H1 (cell line): ENCODE results near the gene TOR4A. TPM values are rescaled to one million over a fixed set of nuclear protein-coding genes. Genes with fewer than 3 reads are reported as not detected.

ENCODE experiments used
- CTCF ChIA-PET: fragments of 300-600 bp; sonication (Branson Sonifier 250); formaldehyde crosslinking; loops from one replicate; lab custom pipeline; 2021; ENCODE audit not compliant: partially characterized antibody; lab: Charles Lee
- POLR2A ChIA-PET: fragments of 300-600 bp; sonication (Branson Sonifier 250); formaldehyde crosslinking; loops from one replicate; lab custom pipeline; 2021; ENCODE audit warnings: inconsistent platforms; ENCODE audit not compliant: partially characterized antibody; lab: Charles Lee
- DNase-seq, 2 experiments: peaks; one replicate each; pipeline versions ENCODE4 v3.0.0 to v3.0.0-alpha.2; 2010 to 2022; ENCODE audit warnings: low spot score in 2 of 2, low read depth in 1 of 2, mixed read lengths in 1 of 2
- FAIRE-seq: peaks from 2 replicates; lab custom pipeline; 2011; peaks lifted over from hg19 to GRCh38; lab: Jason Lieb, UNC
- H2AFZ ChIP-seq: 2 replicates; pipeline ENCODE4 v1.8.1; 2012; ENCODE audit warnings: low read length, inconsistent platforms
- H2AK5ac ChIP-seq: 2 replicates; pipeline ENCODE4 v1.6.1; 2013; ENCODE audit warnings: low read depth, low read length
- H2BK120ac ChIP-seq: replicated peaks from 2 replicates; pipeline ENCODE3; 2013; ENCODE audit warnings: low read depth, low read length, inconsistent platforms
- H2BK12ac ChIP-seq: 2 replicates; pipeline ENCODE4 v1.6.1; 2013; ENCODE audit warnings: low read depth, low read length
- H2BK15ac ChIP-seq: 2 replicates; pipeline ENCODE4 v1.6.1; 2013; ENCODE audit warnings: low read length
- H2BK20ac ChIP-seq: 2 replicates; pipeline ENCODE4 v1.6.1; 2013; ENCODE audit warnings: low read length
- H2BK5ac ChIP-seq: 2 replicates; pipeline ENCODE4 v1.6.1; 2013; ENCODE audit warnings: low read depth, low read length
- H3K14ac ChIP-seq: 2 replicates; pipeline ENCODE4 v1.6.1; 2013; ENCODE audit warnings: inconsistent platforms; ENCODE audit not compliant: insufficient read length
- H3K18ac ChIP-seq: 2 replicates; pipeline ENCODE4 v1.6.1; 2013; ENCODE audit warnings: low read length; ENCODE audit errors: extremely low read depth
- H3K23ac ChIP-seq: 2 replicates; pipeline ENCODE4 v1.6.1; 2013; ENCODE audit warnings: inconsistent platforms; ENCODE audit not compliant: insufficient read length
- H3K23me2 ChIP-seq: 2 replicates; pipeline ENCODE4 v1.6.1; 2013; ENCODE audit warnings: low read depth, low read length
- H3K27ac ChIP-seq: 2 replicates; pipeline ENCODE4 v1.6.1; 2011; ENCODE audit warnings: low read depth, low read length, inconsistent platforms
- H3K27me3 ChIP-seq, 4 experiments: replicated peaks in 1 of 4; 1 replicate in 1 of 4; 2 replicates in 3 of 4; pipeline versions ENCODE4 v1.6.1 to v1.8.1; 2011 to 2013; ENCODE audit warnings: low read length in 3 of 4, mild to moderate bottlenecking in 3 of 4, inconsistent platforms in 2 of 4, mixed read lengths in 2 of 4, moderate library complexity in 1 of 4; ENCODE audit not compliant: control insufficient read depth in 3 of 4, insufficient read depth in 3 of 4; ENCODE audit errors: extremely low read depth in 1 of 4
- H3K36me3 ChIP-seq, 4 experiments: 2 replicates each; pipeline versions ENCODE4 v1.6.1 to v1.8.1; 2011 to 2013; ENCODE audit warnings: mild to moderate bottlenecking in 4 of 4, low read length in 3 of 4, moderate library complexity in 2 of 4, control low read depth in 1 of 4, inconsistent platforms in 1 of 4; ENCODE audit not compliant: insufficient read depth in 4 of 4, control insufficient read depth in 2 of 4
- H3K4ac ChIP-seq: replicated peaks from 2 replicates; pipeline ENCODE3; 2013; ENCODE audit warnings: low read length, low read depth, mixed read lengths, inconsistent platforms; ENCODE audit not compliant: insufficient read length
- H3K4me1 ChIP-seq, 4 experiments: replicated peaks in 1 of 4; 1 replicate in 1 of 4; 2 replicates in 3 of 4; pipeline versions ENCODE4 v1.6.1 to v1.8.1; 2011 to 2013; ENCODE audit warnings: low read length in 3 of 4, inconsistent platforms in 2 of 4, mixed read lengths in 1 of 4; ENCODE audit not compliant: insufficient read depth in 4 of 4, control insufficient read depth in 3 of 4
- H3K4me2 ChIP-seq, 2 experiments: 2 replicates each; pipeline versions ENCODE4 v1.6.1 to v1.8.1; 2011 to 2013; ENCODE audit warnings: low read depth in 2 of 2, low read length in 2 of 2, control low read depth in 1 of 2, inconsistent platforms in 1 of 2, mild to moderate bottlenecking in 1 of 2; ENCODE audit not compliant: insufficient read depth in 1 of 2
- H3K4me3 ChIP-seq, 4 experiments: fragments of 200-600, 300-600 bp in 1 of 4; sonication (generic), shearing (Covaris generic), sonication (Bioruptor Twin) in 1 of 4; 2 replicates each; pipeline versions ENCODE4 v1.5.1 to v1.8.1; 2011 to 2016; ENCODE audit warnings: low read length in 4 of 4, low read depth in 3 of 4, control low read depth in 2 of 4, inconsistent platforms in 2 of 4, mild to moderate bottlenecking in 2 of 4, mixed read lengths in 1 of 4, moderate library complexity in 1 of 4; ENCODE audit not compliant: insufficient read depth in 2 of 4; ENCODE audit errors: extremely low read depth in 1 of 4
- H3K56ac ChIP-seq: replicated peaks from 2 replicates; pipeline ENCODE3; 2013; ENCODE audit warnings: low read depth, mild to moderate bottlenecking, mixed read lengths, low read length, inconsistent platforms; ENCODE audit not compliant: insufficient read length
- H3K79me1 ChIP-seq: 2 replicates; pipeline ENCODE4 v1.6.1; 2013; ENCODE audit warnings: low read depth, low read length, control low read depth
- H3K79me2 ChIP-seq, 2 experiments: 2 replicates each; pipeline versions ENCODE4 v1.6.1 to v1.8.1; 2012 to 2013; ENCODE audit warnings: low read length in 2 of 2, mild to moderate bottlenecking in 2 of 2, inconsistent platforms in 1 of 2; ENCODE audit not compliant: insufficient read depth in 2 of 2, control insufficient read depth in 1 of 2
- H3K9ac ChIP-seq, 4 experiments: replicated peaks in 1 of 4; 1 replicate in 1 of 4; 2 replicates in 3 of 4; pipeline versions ENCODE4 v1.6.1 to v1.8.1; 2011 to 2013; ENCODE audit warnings: low read depth in 3 of 4, low read length in 3 of 4, control low read depth in 2 of 4, mild to moderate bottlenecking in 2 of 4, moderate library complexity in 2 of 4, inconsistent platforms in 1 of 4; ENCODE audit errors: extremely low read depth in 1 of 4
- H3K9me3 ChIP-seq, 2 experiments: 2 replicates each; pipeline versions ENCODE4 v1.6.1 to v1.8.1; 2012 to 2013; ENCODE audit warnings: mild to moderate bottlenecking in 2 of 2, moderate library complexity in 2 of 2, control low read depth in 1 of 2, inconsistent platforms in 1 of 2, low read depth in 1 of 2, low read length in 1 of 2, mixed read lengths in 1 of 2; ENCODE audit not compliant: insufficient read depth in 2 of 2
- H4K20me1 ChIP-seq, 2 experiments: replicated peaks in 1 of 2; 2 replicates each; pipeline versions ENCODE3 to v1.8.1; 2011 to 2013; ENCODE audit warnings: inconsistent platforms in 2 of 2, low read length in 2 of 2, mild to moderate bottlenecking in 1 of 2; ENCODE audit not compliant: insufficient read depth in 2 of 2, control insufficient read depth in 1 of 2
- H4K5ac ChIP-seq: 2 replicates; pipeline ENCODE4 v1.6.1; 2013; ENCODE audit warnings: low read length, low read depth, mixed read lengths, inconsistent platforms; ENCODE audit not compliant: insufficient read length
- H4K8ac ChIP-seq: 2 replicates; pipeline ENCODE4 v1.8.0; 2013; ENCODE audit warnings: mild to moderate bottlenecking, moderate library complexity, low read length, inconsistent platforms; ENCODE audit not compliant: insufficient read depth; ENCODE audit errors: extremely low read depth
- H4K91ac ChIP-seq: replicated peaks from 2 replicates; pipeline ENCODE3; 2013; ENCODE audit warnings: low read length, mixed read lengths, inconsistent platforms; ENCODE audit not compliant: insufficient read length
- CBX5 ChIP-seq: fragments of 300-800, 300-1000 bp; sonication (generic); IDR thresholded peaks from 2 replicates; pipeline ENCODE4 v1.7.1; 2016; ENCODE audit warnings: antibody characterized with exemption, low read length, low read depth
- CEBPB ChIP-seq: IDR thresholded peaks from 2 replicates; pipeline ENCODE4 v1.6.1; 2012; ENCODE audit warnings: low read depth, low read length
- CHD1 ChIP-seq: IDR thresholded peaks from 2 replicates; pipeline ENCODE4 v1.6.1; 2012; ENCODE audit warnings: low read depth, low read length, improper control_type of control experiment
- GABPA ChIP-seq: IDR thresholded peaks from 2 replicates; pipeline ENCODE4 v1.6.1; 2011; ENCODE audit warnings: mild to moderate bottlenecking, low read length, moderate library complexity, borderline replicate concordance; ENCODE audit not compliant: insufficient read depth
- KDM5A ChIP-seq: fragments of 200-600 bp; IDR thresholded peaks from 2 replicates; pipeline ENCODE4 v1.7.1; 2012; ENCODE audit warnings: mild to moderate bottlenecking, low read length, inconsistent platforms, mixed read lengths
- NANOG ChIP-seq: IDR thresholded peaks from 2 replicates; pipeline ENCODE4 v1.6.1; 2011; ENCODE audit warnings: low read length, low read depth, mild to moderate bottlenecking, inconsistent platforms; ENCODE audit not compliant: insufficient read depth, poor library complexity, severe bottlenecking
- POLR2AphosphoS5 ChIP-seq: IDR thresholded peaks from 2 replicates; pipeline ENCODE4 v1.6.1; 2011; ENCODE audit warnings: low read depth, low read length
- RFX5 ChIP-seq: IDR thresholded peaks from 2 replicates; pipeline ENCODE4 v1.6.1; 2011; ENCODE audit warnings: low read depth, low read length, improper control_type of control experiment, borderline replicate concordance
- SP1 ChIP-seq: IDR thresholded peaks from 2 replicates; pipeline ENCODE4 v1.6.1; 2011; ENCODE audit warnings: low read depth, low read length
- ZNF274 ChIP-seq: IDR thresholded peaks from 2 replicates; pipeline ENCODE4 v1.7.0; 2012; ENCODE audit warnings: low read length, borderline replicate concordance; ENCODE audit errors: extremely low read depth
- WGBS, 2 experiments: shearing (Covaris generic) in 1 of 2; methylation state at CpG; one replicate each; pipeline versions ENCODE4 v1.1.6 to v1.1.7; 2013 to 2015; ENCODE audit warnings: low lambda C conversion rate in 2 of 2, mixed read lengths in 2 of 2, inconsistent platforms in 1 of 2, low coverage in 1 of 2, missing lambda C conversion rate in 1 of 2; ENCODE audit not compliant: insufficient replicate concordance in 2 of 2, insufficient coverage in 1 of 2, insufficient read length in 1 of 2; ENCODE audit errors: extremely low coverage in 1 of 2, missing lambda C conversion rate in 1 of 2; 5-methylcytosine and 5-hydroxymethylcytosine counted together
- polyA plus RNA-seq, 7 experiments: library from polyadenylated mRNA; depleted of rRNA in 3 of 7; stranded (reverse) in 5 of 7; unstranded in 2 of 7; fragments of >200 nt in 5 of 7; fragments of 200-250 nt in 2 of 7; gene quantifications; 1 replicate in 5 of 7; 2 replicates in 1 of 7; 4 replicates in 1 of 7; pipeline versions ENCODE4 v1.2.1 to v1.2.3, GENCODE V29; 2011 to 2013; ENCODE audit warnings: missing spikeins in 2 of 7, mixed read lengths in 2 of 7
- total RNA-seq: library from RNA; stranded (reverse); fragmentation: NEBNext Ultra II Directional; extraction: Animal tissue kit (Norgen Biotek cat#: 25700); gene quantifications from 2 replicates; pipeline ENCODE4 v1.2.1, GENCODE V29; 2021
- TF ChIP-seq, protein P1 (sequence below): IDR thresholded peaks from 2 replicates; pipeline ENCODE4 v1.6.1; 2012; ENCODE audit warnings: low read length, inconsistent platforms
- TF ChIP-seq, protein P2 (sequence below): IDR thresholded peaks from 2 replicates; pipeline ENCODE4 v1.6.1; 2011; ENCODE audit warnings: low read depth, mild to moderate bottlenecking, low read length; ENCODE audit not compliant: insufficient read depth

Gene TOR4A
- total and polyA plus RNA-seq, 2 of the 8 experiments (the other 6 are each of a cell fraction or from before 2014, with no cell fraction given) = 8.4 to 9.3 TPM

DNA sequence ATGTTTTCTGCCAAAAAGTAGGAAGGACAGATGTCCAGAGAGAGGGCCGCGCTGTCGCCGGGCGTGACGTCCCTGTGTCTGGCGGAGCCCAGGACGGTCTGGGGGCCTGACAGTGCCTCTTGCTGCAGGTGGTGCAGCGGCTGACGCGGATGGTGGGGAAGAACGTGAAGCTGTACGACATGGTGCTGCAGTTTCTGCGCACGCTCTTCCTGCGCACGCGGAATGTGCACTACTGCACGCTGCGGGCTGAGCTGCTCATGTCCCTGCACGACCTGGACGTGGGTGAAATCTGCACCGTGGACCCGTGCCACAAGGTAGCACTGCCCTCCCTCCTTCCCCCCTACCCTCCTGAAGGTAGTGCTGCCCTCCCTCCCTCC is 14.6 kb upstream of the TOR4A start:
- DNase-seq = no peak
- no peaks in the 10 kb centered on the region for H3K27me3 ChIP-seq
- H3K4me1 ChIP-seq = no peaks in the 10 kb centered on the region
- H4K20me1 ChIP-seq = peaks cover 0 to 9% of the 10 kb centered on the region in 2 experiments
- no peaks in the 10 kb centered on the region for H3K79me2 ChIP-seq
- H2AFZ ChIP-seq = no peak overlapping the region
- no peak overlapping the region for H3K23ac ChIP-seq
- H4K5ac ChIP-seq = no peak overlapping the region
- peaks cover 9 to 34% (median 26%) of the 10 kb centered on the region in 4 experiments for H3K36me3 ChIP-seq
- H2BK20ac ChIP-seq = no peak overlapping the region
- H4K8ac ChIP-seq = no peak overlapping the region; the same call in 1 of the 2 replicates
- no peak overlapping the region for H3K27ac ChIP-seq
- no peak overlapping the region for H2BK120ac ChIP-seq
- no peak overlapping the region for H3K4me2 ChIP-seq
- no peak overlapping the region for H3K18ac ChIP-seq
- peak overlapping the region; percentile 73 for H2BK5ac ChIP-seq
- H4K91ac ChIP-seq = no peak overlapping the region
- H3K23me2 ChIP-seq = no peaks in the 10 kb centered on the region
- ChIA-PET CTCF (interaction anchor here (1.0 to 5.3 kb wide), 5 partner anchors 10 to 26 kb away, joined by 3 to 29 read pairs (median 8); a partner anchor contains a TSS), POLR2A (interaction anchor here (1.6 to 69.9 kb wide), 3 partner anchors 6 to 28 kb away, joined by 3 to 1462 read pairs (median 1462); partner anchors contain the start of genes CYSRT1, NDOR1, NELFB and RNF208)
- H3K4ac ChIP-seq = no peak overlapping the region
- no peak overlapping the region for H2BK12ac ChIP-seq
- H3K56ac ChIP-seq = no peak overlapping the region
- H3K9ac ChIP-seq = no peak overlapping the region
- H3K9me3 ChIP-seq = no peaks in the 10 kb centered on the region
- H2BK15ac ChIP-seq = no peak overlapping the region
- no peaks in the 10 kb centered on the region for H3K79me1 ChIP-seq
- H3K14ac ChIP-seq = no peak overlapping the region
- no peak for FAIRE-seq
- no peak overlapping the region for H2AK5ac ChIP-seq
- WGBS, 2 experiments = 92% methylated on average over 24 of the region's 24 CpGs; no CpG with 5 or more reads in 1 of the 2 experiments
- no peak overlapping the region for H3K4me3 ChIP-seq
- TF ChIP-seq ZNF274 (no peak), RFX5 (no peak), NANOG (no peak), CEBPB (no peak), CBX5 (no peak), GABPA (no peak), KDM5A (no peak), CHD1 (no peak), POLR2AphosphoS5 (no peak), SP1 (no peak)
- TF ChIP-seq, protein P1, sequence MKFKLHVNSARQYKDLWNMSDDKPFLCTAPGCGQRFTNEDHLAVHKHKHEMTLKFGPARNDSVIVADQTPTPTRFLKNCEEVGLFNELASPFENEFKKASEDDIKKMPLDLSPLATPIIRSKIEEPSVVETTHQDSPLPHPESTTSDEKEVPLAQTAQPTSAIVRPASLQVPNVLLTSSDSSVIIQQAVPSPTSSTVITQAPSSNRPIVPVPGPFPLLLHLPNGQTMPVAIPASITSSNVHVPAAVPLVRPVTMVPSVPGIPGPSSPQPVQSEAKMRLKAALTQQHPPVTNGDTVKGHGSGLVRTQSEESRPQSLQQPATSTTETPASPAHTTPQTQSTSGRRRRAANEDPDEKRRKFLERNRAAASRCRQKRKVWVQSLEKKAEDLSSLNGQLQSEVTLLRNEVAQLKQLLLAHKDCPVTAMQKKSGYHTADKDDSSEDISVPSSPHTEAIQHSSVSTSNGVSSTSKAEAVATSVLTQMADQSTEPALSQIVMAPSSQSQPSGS = no peak
- TF ChIP-seq, protein P2, sequence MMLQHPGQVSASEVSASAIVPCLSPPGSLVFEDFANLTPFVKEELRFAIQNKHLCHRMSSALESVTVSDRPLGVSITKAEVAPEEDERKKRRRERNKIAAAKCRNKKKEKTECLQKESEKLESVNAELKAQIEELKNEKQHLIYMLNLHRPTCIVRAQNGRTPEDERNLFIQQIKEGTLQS = no peak
